C4-2B (cell line): ENCODE data around the gene PARK7.

Experiments used
- H3K27ac ChIP-seq: fragments of 450-650 bp; 2 replicates; pipeline ENCODE4 v1.5.1; 2017
- ZFX ChIP-seq: fragments of 450-650 bp; IDR thresholded peaks from 2 replicates; pipeline ENCODE4 v1.6.1; 2017
- TF ChIP-seq, protein P1 (sequence below): fragments of 450-650 bp; conservative IDR thresholded peaks from 2 replicates; pipeline ENCODE4 v1.5.1; 2017; ENCODE audit warnings: mild to moderate bottlenecking

Gene PARK7

DNA sequence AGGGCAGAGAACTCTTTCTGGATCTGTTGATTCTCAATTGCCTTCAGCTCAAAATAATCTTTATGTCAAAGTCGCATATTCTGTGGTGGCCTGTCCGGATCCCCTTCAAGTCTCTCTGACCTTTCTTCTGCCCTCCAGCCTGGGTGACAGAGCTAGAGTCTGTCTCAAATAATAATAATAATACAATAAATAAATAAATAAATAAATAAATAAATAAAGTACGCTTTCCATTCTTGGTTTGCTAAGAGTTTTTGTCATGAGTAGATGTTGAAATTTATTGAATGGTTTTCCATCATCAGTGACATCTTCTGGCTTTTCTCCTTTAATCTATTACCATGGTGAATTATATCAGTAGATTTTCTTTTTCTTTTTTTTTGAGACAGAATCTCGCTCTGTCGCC, 33.9 kb downstream of the PARK7 start:
- TF ChIP-seq, protein P1, sequence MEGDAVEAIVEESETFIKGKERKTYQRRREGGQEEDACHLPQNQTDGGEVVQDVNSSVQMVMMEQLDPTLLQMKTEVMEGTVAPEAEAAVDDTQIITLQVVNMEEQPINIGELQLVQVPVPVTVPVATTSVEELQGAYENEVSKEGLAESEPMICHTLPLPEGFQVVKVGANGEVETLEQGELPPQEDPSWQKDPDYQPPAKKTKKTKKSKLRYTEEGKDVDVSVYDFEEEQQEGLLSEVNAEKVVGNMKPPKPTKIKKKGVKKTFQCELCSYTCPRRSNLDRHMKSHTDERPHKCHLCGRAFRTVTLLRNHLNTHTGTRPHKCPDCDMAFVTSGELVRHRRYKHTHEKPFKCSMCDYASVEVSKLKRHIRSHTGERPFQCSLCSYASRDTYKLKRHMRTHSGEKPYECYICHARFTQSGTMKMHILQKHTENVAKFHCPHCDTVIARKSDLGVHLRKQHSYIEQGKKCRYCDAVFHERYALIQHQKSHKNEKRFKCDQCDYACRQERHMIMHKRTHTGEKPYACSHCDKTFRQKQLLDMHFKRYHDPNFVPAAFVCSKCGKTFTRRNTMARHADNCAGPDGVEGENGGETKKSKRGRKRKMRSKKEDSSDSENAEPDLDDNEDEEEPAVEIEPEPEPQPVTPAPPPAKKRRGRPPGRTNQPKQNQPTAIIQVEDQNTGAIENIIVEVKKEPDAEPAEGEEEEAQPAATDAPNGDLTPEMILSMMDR = no peak

DNA sequence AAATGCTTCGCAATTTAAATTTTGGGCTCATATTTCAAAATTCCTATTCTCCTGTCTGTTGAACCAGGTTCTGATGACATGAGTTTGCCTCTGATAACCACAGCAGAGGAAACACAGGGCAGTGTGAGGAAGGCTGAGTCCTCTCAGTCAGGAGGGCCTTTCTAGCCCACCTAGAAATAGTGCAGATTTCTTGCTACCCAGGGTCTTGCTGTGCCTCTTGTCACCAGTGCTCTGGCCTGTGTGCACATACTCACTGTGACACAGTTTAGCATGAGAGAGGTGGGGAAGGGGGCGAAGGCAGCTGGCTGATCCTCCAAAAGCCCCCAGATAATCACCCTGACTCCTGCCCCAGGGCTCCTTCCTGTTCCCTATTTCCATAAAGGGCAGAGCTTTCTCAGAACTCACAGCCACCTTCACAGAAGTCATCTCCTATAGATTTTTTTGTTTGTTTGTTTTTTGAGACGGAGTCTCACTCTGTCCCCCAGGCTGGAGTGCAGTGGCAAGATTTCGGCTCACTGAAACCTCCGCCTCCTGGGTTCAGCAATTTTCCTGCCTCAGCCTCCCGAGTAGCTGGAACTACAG, 40.9 kb downstream of the PARK7 start:
- no peak for TF ChIP-seq ZFX
- TF ChIP-seq, protein P1 = no peak
- no peak overlapping the region for H3K27ac ChIP-seq

More for the DNA sequence above, 33.9 kb downstream of the PARK7 start:
- no peak overlapping the region for H3K27ac ChIP-seq

DNA sequence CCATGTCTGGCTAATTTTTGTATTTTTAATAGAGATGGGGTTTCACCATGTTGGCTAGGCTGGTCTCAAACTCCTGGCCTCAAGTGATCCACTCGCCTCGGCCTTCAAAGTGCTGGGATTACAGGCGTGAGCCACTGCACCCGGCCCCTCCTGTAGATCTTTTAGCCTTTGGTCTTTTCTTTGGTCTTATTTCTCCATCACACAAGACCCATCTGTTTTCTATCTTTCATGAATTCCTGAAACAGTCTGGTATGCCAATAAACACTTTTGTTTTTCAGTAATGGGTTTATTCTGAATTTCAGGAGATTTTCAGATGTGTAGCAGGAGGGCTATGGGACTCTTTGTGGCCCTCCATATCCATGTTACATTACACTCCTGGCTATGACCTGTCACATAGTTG, 41.4 kb downstream of the PARK7 start:
- no peak overlapping the region for H3K27ac ChIP-seq

DNA sequence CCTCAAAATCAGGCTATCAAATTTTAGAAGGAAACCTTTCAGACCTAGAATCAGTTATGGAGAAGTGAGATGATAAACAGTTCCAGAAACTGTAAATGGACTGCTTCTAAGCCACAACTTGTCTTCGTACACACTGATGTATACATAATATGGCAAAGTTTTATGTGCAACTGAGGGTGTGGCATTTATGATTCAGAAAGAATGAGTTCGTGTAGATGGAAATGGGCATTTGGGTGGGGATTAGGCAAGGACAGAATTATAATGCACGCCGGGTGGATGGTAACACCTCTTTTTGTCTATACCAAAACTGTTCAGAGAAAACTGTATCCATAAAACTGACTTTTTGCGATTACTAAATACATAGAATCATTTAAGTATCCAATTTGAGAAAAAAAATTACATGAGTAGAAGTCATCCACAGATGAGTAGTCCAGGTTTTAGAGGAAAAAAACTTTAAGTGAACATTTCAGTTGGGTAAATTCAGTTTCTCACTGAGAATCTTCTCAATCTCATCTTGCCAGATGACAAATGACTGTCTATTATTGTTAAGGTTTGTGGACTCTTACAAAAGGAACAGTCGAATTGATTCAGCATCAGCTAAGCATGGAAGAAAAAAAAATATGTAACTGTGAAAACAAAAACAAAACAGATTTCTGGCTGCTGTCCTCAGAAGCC, 42.1 kb downstream of the PARK7 start:
- peak overlapping the region; percentile 76 for H3K27ac ChIP-seq
- no peak for TF ChIP-seq ZFX
- TF ChIP-seq, protein P1 = no peak

More for the DNA sequence above, 41.4 kb downstream of the PARK7 start:
- TF ChIP-seq ZFX = no peak
- TF ChIP-seq, protein P1 = no peak

DNA sequence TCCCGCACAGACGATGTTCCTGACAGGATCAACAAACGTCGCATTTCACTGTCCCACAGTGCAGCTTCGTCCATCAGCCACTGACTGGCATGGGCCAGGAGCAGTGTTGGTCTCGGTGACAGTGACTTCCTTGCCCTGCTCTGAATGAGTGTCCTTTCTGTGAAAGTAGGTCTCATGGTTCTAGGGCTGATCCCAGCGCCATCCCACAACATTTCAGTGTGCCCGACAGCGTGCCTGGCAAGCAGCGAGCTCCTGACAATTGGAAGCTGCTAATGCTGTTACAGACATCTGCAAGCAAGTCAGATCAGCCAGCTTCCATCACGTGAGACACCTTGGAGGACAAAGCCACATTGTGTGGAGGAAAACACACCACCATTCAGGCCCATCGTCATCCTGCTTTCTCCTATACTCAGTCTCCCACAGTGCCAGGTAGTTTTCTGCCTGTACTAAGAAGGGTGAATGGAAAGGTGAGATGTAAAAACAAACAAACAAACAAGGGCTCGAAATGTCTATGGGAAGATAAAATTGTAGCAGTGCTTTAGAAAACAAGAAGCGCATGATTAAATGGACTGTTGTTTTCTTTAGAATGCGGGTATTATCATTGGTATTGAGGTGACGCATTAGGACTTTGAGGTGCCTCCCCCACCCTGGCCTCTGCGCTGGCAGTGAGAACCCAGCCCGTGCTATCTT, 42.7 kb downstream of the PARK7 start:
- peak overlapping the region; percentile 76 for H3K27ac ChIP-seq
- TF ChIP-seq, protein P1 = no peak
- no peak for TF ChIP-seq ZFX

DNA sequence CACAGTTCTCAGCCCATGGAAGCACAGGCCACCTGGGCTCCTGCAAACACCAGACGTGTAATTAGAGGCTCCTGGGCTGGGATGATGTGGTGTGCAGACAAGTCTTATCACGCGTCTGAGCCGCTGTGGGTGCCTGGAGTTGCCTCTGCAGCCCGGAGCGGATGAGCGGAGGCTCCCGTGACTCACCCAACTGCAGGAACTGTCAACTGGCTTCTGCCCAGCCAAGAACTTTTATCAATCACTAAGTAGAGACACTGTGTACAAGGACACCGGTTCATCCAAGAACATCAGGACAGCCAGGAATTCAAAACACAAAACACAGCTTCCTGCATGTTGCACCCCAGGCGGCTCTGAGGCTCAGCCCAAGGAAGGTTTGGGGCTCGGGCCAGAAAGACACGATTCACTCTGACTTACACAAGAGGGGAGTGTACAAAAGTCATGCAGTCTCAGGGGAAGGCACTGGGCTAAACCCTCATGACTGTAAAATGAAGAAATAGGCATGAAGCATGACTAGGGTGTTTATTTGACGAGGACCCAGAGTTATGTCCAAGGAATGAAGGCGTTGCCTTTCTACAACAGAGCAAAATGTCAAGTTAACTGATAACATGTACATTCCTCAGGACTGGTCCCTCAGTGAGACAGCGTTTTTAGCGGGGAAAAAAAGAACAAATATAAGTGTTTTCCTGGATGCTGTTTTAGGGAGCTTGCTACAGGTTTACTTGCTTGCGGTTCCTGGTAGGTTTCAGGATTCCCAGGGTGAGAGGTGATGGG, 43.5 kb downstream of the PARK7 start:
- H3K27ac ChIP-seq = peak overlapping the region; percentile 76
- TF ChIP-seq, protein P1 = no peak
- TF ChIP-seq ZFX = no peak
